ENCODE data around the gene CAPRIN1.
"Not testable (repeated sequence)": the region's sequence is repeated elsewhere in the genome, so short reads cannot be mapped to it uniquely, and the experiment has no call there.

CAPRIN1 gene

DNA sequence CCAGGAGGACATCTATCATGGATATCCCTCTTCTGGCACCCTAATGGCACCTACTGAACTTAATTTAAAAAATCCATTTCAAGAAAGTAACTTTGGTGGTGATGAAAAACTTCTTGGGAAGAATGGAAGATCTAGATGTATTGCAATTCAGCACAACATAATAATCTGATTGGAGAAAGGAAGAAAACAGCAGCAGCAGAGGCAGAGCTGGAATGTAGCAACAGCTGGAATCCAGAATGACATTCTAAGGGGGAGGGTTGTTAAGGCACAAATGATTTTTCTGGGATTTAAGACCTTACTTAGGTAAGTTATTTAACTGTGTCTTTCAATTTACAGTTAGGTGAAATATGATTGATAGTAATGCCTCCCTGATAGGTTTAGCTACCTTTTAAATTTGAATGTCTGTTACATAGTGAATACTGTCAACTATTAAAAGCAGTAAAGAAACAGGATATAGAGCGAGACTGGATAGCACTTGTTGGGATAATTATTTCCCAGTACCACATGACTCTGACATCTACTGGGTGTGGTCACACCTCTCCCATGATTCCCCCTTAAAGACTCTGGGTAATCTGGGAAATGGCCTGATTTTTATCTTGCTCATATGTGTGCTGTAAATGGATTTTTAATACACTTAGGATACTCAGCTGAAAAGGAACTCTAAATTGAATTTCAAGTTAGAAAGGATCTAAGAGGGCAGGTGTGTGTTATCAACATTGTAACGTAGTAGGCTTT, 11.7 kb downstream of the CAPRIN1 start:
- peak; percentile 32 for DNase-seq (ENCODE audit: low read depth)
- TF ChIP-seq, protein P1, sequence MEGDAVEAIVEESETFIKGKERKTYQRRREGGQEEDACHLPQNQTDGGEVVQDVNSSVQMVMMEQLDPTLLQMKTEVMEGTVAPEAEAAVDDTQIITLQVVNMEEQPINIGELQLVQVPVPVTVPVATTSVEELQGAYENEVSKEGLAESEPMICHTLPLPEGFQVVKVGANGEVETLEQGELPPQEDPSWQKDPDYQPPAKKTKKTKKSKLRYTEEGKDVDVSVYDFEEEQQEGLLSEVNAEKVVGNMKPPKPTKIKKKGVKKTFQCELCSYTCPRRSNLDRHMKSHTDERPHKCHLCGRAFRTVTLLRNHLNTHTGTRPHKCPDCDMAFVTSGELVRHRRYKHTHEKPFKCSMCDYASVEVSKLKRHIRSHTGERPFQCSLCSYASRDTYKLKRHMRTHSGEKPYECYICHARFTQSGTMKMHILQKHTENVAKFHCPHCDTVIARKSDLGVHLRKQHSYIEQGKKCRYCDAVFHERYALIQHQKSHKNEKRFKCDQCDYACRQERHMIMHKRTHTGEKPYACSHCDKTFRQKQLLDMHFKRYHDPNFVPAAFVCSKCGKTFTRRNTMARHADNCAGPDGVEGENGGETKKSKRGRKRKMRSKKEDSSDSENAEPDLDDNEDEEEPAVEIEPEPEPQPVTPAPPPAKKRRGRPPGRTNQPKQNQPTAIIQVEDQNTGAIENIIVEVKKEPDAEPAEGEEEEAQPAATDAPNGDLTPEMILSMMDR (IDR thresholded peaks at IDR 0.05; ENCODE audit: low read length, missing control alignments) = no peak
- H3K4me3 ChIP-seq (replicated peaks; ENCODE audit: low read depth, low read length) = no peak overlapping the region

DNA sequence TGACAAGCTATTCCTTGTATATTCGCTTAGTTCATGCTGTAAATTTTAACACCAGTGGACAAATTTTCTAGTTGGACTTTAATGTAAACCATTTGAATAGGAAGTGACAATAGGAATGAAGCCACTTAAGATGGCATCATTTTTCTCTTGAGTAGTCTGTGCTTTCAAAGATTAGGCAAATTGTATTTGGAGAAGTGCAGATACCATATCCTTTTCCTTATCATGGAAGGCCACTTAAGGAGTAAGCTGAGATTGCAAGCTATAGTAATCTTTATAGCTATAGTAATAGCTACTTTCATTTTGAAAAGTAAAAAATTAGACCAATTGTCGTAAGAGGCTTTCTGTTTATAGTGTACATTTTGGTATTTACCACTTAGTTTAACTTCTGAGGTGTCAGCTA, 12.8 kb downstream of the CAPRIN1 start:
- no peak overlapping the region for H3K4me3 ChIP-seq (replicated peaks; ENCODE audit: low read depth, low read length)
- TF ChIP-seq, protein P1 (IDR thresholded peaks at IDR 0.05; ENCODE audit: low read length, missing control alignments) = no peak
- no peak for DNase-seq (ENCODE audit: low read depth)

DNA sequence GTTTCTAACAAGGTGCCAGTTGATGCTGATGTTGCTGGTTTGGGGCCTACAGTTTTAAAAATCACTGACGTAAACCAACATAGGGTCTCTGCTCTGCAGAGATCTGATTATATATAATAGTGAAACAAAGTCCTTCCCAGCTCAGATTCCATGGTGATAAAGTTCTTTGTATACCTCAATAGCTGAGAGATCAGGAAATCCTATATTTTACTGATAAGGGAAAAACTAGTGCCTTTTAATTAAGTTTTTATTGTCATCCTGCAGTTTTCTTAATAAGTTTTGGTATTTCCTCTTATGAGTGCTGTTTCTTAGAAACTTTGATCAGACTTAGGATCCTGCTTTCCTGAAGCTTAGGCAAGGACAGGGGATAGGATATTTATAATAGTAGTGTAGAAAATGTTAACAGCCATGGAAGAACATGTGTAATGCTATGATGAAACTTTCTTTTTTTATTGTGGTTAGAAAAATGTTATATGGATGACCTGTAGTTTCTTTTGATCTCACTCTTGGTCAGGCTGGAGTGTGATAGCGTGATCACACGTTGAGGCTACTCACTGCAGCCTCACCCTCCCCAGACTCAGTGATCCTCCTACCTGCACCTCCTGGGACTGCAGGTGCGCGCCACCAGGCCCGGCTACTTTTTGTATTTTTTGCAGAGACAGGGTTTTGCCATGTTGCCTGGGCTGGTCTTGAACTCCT, 14.1 kb downstream of the CAPRIN1 start:
- no peak for DNase-seq (ENCODE audit: low read depth)
- H3K4me3 ChIP-seq (replicated peaks; ENCODE audit: low read depth, low read length) = no peak overlapping the region
- TF ChIP-seq, protein P1 (IDR thresholded peaks at IDR 0.05; ENCODE audit: low read length, missing control alignments) = no peak

DNA sequence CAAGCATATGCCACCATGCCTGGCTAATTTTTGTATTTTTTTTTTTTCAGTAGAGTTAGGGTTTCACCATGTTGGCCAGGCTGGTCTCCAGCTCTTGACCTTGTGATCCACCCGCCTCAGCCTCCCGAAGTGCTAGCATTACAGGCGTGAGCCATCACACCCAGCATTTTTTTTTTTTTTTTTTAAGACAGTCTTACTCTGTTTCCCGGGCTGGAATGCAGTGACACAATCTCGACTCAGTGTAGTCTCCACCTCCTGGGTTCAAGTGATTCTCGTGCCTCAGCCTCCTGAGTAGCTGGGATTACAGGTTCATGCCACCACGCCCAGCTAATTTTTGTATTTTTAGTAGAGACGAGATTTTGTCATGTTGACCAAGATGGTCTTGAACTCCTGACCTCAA, 15.2 kb downstream of the CAPRIN1 start:
- DNase-seq (ENCODE audit: low read depth); H3K4me3 ChIP-seq (replicated peaks; ENCODE audit: low read depth, low read length): not testable (repeated sequence)

DNA sequence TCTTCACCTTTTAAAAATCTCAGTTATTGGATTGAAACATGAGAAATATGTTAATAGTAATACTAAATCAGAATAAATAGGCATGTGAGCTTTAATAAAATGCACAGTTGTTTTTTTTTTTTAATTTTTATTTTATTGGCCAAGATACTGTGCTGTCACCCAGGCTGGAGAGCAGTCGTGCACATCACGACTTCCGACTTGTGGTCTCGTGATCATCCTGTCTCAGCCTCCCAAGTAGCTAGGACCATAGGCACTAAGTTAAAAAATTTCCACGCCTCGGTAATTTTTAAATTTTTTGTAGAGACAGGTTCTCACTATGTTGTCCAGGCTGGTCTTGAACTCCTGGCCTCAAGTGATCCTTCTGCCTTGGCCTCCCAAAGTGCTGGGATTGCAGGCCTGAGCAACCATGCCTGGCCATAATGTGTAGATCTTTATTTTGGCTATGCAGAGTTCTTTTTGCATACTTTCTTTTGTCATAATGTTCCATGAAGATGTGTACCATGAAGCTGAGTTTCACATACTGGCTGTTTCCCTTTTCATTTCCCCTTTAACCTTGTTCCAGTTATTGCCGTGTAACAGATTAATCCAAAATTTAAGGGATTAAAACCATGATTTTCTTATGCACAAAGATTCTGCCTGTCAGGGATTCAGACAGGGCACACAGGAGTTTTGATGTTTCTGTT, 16.0 kb downstream of the CAPRIN1 start:
- no peak overlapping the region for H3K4me3 ChIP-seq (replicated peaks; ENCODE audit: low read depth, low read length)
- DNase-seq (ENCODE audit: low read depth) = no peak

DNA sequence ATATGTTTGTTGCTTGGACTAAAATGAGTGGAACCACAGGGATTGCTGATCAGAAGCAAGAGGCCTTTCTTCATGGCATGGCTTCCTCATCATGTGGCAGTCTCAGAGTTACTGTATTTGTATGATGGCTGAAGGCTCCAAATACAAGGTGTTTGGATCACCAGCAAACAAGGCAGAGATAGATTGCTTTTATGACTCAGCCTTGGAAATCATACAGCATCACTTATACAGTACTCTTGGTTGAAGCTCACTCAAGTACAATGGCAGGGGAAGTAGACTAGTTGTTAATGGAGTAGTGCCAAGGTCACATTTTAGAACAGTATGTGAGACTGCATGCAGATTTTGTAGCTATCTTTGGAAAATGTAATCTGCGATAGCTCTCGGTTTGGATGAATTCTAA, 16.6 kb downstream of the CAPRIN1 start:
- TF ChIP-seq, protein P1 (IDR thresholded peaks at IDR 0.05; ENCODE audit: low read length, missing control alignments) = no peak
- peak; percentile 78 for DNase-seq (ENCODE audit: low read depth)
- no peak overlapping the region for H3K4me3 ChIP-seq (replicated peaks; ENCODE audit: low read depth, low read length)

More for the DNA sequence above, 16.0 kb downstream of the CAPRIN1 start:
- TF ChIP-seq, protein P1 (IDR thresholded peaks at IDR 0.05; ENCODE audit: low read length, missing control alignments) = no peak

DNA sequence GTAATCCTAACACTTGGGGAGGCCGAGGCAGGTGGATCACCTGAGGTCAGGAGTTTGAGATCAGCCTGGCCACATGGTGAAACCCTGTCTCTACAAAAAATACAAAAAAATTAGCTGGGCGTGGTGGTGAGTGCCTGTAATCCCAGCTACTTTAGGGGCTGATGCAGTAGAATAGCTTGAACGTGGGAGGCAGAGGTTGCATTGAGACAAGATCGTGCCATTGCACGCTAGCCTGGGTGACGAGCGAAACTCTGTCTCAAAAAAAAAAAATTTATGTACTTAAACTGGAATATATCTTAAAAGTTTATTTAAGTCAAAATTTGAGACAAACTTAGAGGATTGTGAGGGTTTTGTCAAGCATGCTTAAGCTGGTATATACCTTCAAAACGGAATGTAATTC, 19.8 kb downstream of the CAPRIN1 start:
- H3K4me3 ChIP-seq (replicated peaks; ENCODE audit: low read depth, low read length); DNase-seq (ENCODE audit: low read depth): not testable (repeated sequence)

Data from fibroblast of pulmonary artery (primary cell).